GM18873 (cell line): ENCODE measurements around the gene NDUFS8.

ENCODE experiments used
- ATAC-seq: cut with Tn5 transposase; IDR thresholded peaks from one replicate; pipeline ENCODE4 v1.9.1; 2021; ENCODE audit warnings: mild to moderate bottlenecking, moderate library complexity, moderate number of reproducible peaks; ENCODE audit not compliant: unreplicated experiment, low FRiP score

The NDUFS8 gene

GRCh38 chr11:68014947-68015447, 15.5 kb upstream of the NDUFS8 start:
- no peak for ATAC-seq

- no peak for ATAC-seq
Observed at GRCh38 chr11:68015467-68015866, 15.0 kb upstream of the NDUFS8 start.

- ATAC-seq: no peak
Observed at GRCh38 chr11:68016161-68016903, 14.1 kb upstream of the NDUFS8 start.

- no peak for ATAC-seq
Observed at GRCh38 chr11:68016904-68017817, 13.3 kb upstream of the NDUFS8 start.

GRCh38 chr11:68017980-68018729, 12.3 kb upstream of the NDUFS8 start:
- ATAC-seq: no peak

- no peak for ATAC-seq
Observed at GRCh38 chr11:68018730-68019190, 11.7 kb upstream of the NDUFS8 start.

- ATAC-seq: no peak
Observed at GRCh38 chr11:68019486-68019885, 11.0 kb upstream of the NDUFS8 start.

- no peak for ATAC-seq
Observed at GRCh38 chr11:68020575-68020974, 9.9 kb upstream of the NDUFS8 start.

GRCh38 chr11:68021167-68021787, 9.2 kb upstream of the NDUFS8 start:
- ATAC-seq: no peak

- no peak for ATAC-seq
Observed at GRCh38 chr11:68022531-68022930, 8.0 kb upstream of the NDUFS8 start.

- no peak for ATAC-seq
Observed at GRCh38 chr11:68024508-68024907, 6.0 kb upstream of the NDUFS8 start.

GRCh38 chr11:68025047-68025446, 5.4 kb upstream of the NDUFS8 start:
- ATAC-seq: no peak

GRCh38 chr11:68026391-68027105, 3.9 kb upstream of the NDUFS8 start:
- no peak for ATAC-seq

GRCh38 chr11:68027667-68028066, 2.8 kb upstream of the NDUFS8 start:
- no peak for ATAC-seq

- no peak for ATAC-seq
Observed at GRCh38 chr11:68028802-68029545, 1.5 kb upstream of the NDUFS8 start.

GRCh38 chr11:68031144-68031464, 623 bp downstream of the NDUFS8 start:
- peak; percentile 1 for ATAC-seq

- no peak for ATAC-seq
Observed at GRCh38 chr11:68032003-68032402, 1.5 kb downstream of the NDUFS8 start.

GRCh38 chr11:68032997-68033707, 2.7 kb downstream of the NDUFS8 start:
- ATAC-seq: no peak
